Peyer's patch (tissue), 4 donors: ENCODE measurements around the gene BMPR2.

Source experiments
- POLR2A ChIP-seq, 2 donors: fragments of 450-650 bp; IDR thresholded peaks; one replicate each; pipeline ENCODE4 v1.5.1; 2017; ENCODE audit warnings: antibody characterized with exemption in 2 of 2, mild to moderate bottlenecking in 2 of 2, moderate library complexity in 2 of 2
- TF ChIP-seq, protein P1 (sequence below), 6 experiments: fragments of 450-650 bp in 4 of 6; fragments of 200-600 bp in 2 of 6; sonication (generic) in 1 of 6; IDR thresholded peaks; one replicate each; pipeline ENCODE4 v1.5.1; 2017 to 2019; ENCODE audit warnings: antibody characterized with exemption in 6 of 6, mild to moderate bottlenecking in 3 of 6, moderate library complexity in 1 of 6

DNA sequence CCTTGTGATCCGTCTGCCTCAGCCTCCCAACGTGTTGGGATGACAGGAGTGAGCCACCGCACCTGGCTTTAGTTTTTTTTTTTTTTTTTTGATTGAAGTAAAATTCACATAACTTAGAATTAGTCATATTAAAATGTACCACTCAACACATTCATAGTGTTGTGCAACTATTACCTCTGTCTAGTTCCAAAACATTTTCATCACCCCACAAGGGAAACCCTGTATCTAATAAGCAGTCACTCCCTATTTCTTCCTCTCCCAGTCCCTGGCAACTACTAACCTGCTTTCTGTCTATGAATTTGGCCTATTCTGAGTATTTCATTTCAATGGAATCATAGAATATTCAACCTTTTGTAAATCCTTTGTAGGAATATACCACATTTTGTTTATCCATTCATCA, 134.8 kb downstream of the BMPR2 start:
- TF ChIP-seq POLR2A (IDR thresholded peaks at IDR 0.05), result no peak
- TF ChIP-seq, protein P1, sequence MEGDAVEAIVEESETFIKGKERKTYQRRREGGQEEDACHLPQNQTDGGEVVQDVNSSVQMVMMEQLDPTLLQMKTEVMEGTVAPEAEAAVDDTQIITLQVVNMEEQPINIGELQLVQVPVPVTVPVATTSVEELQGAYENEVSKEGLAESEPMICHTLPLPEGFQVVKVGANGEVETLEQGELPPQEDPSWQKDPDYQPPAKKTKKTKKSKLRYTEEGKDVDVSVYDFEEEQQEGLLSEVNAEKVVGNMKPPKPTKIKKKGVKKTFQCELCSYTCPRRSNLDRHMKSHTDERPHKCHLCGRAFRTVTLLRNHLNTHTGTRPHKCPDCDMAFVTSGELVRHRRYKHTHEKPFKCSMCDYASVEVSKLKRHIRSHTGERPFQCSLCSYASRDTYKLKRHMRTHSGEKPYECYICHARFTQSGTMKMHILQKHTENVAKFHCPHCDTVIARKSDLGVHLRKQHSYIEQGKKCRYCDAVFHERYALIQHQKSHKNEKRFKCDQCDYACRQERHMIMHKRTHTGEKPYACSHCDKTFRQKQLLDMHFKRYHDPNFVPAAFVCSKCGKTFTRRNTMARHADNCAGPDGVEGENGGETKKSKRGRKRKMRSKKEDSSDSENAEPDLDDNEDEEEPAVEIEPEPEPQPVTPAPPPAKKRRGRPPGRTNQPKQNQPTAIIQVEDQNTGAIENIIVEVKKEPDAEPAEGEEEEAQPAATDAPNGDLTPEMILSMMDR (IDR thresholded peaks at IDR 0.05), result no peak
